GM12872 (cell line): ENCODE results near the gene GMDS.

ENCODE experiments used
- TF ChIP-seq, protein P1 (sequence below): IDR thresholded peaks from 3 replicates; pipeline ENCODE4 v1.5.1; 2011; ENCODE audit warnings: low read depth, mild to moderate bottlenecking, low read length, moderate library complexity; ENCODE audit not compliant: insufficient read depth

GMDS gene

DNA sequence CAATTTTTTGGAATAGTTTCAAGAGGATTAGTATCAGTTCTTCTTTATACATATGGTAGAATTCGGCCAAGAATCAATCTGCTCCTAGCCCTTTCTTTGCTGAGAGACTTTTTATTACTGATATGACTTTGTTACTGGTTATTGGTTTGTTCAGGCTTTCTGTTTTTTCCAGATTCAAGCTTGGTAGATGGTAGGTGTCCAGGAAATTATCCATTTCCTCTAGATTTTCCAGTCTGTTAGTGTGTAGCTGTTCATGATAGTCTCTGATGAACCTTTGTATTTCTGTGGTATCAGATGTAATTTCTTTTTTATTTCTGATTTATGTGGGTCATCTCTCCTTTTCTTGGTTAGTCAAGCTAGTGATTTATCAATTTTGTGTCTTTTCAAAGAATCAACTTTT is 167.6 kb downstream of the GMDS start:
- TF ChIP-seq, protein P1, sequence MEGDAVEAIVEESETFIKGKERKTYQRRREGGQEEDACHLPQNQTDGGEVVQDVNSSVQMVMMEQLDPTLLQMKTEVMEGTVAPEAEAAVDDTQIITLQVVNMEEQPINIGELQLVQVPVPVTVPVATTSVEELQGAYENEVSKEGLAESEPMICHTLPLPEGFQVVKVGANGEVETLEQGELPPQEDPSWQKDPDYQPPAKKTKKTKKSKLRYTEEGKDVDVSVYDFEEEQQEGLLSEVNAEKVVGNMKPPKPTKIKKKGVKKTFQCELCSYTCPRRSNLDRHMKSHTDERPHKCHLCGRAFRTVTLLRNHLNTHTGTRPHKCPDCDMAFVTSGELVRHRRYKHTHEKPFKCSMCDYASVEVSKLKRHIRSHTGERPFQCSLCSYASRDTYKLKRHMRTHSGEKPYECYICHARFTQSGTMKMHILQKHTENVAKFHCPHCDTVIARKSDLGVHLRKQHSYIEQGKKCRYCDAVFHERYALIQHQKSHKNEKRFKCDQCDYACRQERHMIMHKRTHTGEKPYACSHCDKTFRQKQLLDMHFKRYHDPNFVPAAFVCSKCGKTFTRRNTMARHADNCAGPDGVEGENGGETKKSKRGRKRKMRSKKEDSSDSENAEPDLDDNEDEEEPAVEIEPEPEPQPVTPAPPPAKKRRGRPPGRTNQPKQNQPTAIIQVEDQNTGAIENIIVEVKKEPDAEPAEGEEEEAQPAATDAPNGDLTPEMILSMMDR: no peak

DNA sequence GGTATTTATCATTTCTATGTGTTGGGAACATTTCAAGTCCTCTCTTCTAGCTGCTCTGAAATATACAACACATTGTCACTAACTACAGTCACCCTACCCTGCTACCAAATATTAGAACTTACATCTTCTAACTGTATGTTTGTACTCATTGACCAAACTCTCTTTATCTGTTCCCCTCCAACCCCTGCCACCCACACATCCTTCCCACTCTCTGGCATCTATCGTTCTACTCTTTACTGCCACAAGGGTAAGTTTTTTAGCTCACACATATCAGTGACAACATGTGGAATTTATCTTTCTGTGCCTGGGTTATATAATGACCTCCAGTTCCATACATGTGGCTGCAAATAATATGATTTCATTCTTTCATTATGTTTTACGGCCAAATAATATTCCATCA is 171.9 kb downstream of the GMDS start:
- TF ChIP-seq, protein P1: no peak

DNA sequence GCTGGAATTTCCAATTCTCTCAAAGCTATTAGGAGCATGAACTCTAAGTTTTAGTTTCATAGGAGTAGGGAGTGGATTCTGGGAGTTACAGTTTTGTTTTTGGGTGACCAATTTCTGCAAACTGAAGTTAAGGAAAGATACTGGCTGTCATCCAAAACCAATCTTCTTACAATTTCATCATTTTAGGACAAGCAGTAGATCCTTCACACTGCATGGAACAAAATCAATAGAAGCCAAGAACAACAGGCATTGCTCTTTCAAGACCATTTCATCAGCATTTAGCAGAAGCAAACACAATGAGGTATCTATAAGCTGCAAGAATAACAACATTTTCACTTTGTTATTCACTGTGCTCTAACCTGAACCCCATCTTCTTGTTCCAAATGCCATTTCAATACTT is 173.0 kb downstream of the GMDS start:
- TF ChIP-seq, protein P1: no peak

DNA sequence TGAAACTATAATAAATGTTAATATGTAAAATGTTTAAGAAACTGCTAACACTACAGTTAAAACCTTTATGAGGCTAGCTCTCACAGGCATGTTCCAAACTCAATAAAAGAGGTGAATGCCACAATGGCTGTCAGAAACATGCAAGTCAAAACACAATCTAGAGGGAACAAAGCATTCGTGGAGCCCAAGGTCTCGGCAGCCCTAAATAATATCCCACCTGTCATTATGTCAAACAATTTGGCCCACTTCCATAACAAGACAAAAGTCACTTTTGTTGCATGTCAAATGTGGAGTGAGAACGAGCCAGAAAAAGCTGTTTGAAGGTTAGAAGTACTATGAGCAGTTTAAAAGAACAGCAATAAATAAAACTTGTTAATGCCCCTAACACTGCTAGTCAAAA is 181.9 kb downstream of the GMDS start:
- TF ChIP-seq, protein P1: no peak

DNA sequence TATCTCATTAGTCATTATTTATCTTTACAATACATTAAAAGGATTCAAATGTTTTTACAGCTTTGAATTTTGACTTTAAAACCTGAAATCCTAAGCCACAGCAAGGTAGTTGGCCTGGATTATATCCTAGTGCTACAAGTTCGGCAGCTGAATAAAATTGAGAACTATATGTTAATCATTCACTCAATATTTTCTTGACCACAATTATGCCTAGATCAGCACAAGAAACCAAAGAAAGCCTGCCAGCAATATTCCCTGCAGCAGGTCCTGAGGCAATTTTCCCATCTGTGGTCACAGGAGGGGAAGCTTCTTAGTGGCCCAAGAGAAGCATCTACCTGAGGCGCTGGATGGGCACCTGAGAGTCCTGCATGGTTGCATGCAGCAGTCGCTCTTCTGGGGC is 183.5 kb downstream of the GMDS start:
- TF ChIP-seq, protein P1: no peak

DNA sequence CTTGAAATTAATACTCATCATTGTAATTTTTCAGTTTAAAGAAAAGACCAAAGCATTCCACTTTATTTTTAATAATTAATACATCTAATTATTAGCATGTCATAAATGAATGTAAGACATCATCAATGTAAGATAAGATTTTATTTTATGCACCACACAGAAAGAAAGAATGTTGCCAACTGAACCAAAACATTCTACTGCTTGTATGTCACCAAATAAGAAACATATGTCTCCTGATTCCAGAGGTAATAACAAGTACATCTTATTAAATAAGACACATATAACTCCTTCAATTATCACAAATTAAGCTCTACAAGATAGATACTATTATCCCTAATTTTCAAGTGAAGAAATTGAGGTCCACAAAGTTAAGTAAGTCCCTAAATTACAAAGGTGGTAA is 189.5 kb downstream of the GMDS start:
- TF ChIP-seq, protein P1: no peak

DNA sequence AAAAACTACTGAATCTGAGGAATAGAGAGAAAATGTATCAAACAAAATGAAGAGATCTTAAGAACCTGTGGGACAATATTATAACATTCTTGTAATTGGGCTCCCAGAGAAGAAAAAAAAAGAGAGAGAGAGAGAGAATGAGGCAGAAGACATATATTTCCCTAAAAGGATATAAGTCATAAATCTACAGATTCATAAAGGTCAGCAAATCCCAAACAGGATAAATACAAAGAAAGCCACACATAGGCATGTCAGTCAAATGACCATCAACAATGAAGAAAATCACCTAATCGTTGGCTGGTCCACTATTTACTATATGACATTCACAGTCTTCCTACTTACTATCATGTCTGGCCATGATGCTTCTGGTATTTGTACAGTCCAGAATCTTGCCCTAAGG is 190.3 kb downstream of the GMDS start:
- TF ChIP-seq, protein P1: no peak
